ENCODE data around the gene MDGA2. TPM values are rescaled to one million over a fixed set of nuclear protein-coding genes. Genes with fewer than 3 reads are reported as not detected.

Gene MDGA2
- total and polyA plus RNA-seq, 8 donors: not detected

DNA sequence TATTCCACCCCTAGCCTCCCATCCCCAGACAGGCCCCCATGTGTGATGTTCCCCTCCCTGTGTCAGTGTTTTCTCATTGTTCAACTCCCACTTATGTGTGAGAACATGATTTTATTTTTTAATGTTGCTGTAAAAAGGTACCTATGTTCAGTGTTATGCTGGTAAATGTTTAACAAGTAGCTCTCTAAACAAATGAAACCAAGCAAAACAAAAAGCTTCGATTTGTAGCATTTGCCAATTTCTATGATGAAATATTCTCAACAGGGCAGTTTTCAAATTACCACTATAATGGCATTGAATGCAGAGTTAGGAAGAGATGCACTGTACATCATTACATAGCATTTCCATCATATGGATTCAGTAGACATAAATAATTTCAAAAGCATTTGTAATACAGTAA, 410.6 kb downstream of the MDGA2 start:
- ATAC-seq: no peak
- TF ChIP-seq, protein P1, sequence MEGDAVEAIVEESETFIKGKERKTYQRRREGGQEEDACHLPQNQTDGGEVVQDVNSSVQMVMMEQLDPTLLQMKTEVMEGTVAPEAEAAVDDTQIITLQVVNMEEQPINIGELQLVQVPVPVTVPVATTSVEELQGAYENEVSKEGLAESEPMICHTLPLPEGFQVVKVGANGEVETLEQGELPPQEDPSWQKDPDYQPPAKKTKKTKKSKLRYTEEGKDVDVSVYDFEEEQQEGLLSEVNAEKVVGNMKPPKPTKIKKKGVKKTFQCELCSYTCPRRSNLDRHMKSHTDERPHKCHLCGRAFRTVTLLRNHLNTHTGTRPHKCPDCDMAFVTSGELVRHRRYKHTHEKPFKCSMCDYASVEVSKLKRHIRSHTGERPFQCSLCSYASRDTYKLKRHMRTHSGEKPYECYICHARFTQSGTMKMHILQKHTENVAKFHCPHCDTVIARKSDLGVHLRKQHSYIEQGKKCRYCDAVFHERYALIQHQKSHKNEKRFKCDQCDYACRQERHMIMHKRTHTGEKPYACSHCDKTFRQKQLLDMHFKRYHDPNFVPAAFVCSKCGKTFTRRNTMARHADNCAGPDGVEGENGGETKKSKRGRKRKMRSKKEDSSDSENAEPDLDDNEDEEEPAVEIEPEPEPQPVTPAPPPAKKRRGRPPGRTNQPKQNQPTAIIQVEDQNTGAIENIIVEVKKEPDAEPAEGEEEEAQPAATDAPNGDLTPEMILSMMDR (IDR thresholded peaks at IDR 0.05): no peak
- FAIRE-seq: no peak
- H3K27me3 ChIP-seq: no peaks in the 10 kb centered on the region
- 24 to 41% methylated on average over 1 of the region's 1 CpG for WGBS, 2 donors
- no peak overlapping the region for H3K27ac ChIP-seq
- no peak for DNase-seq
- intact Hi-C loops (cut with DNase I): no loop called here
- no peaks in the 10 kb centered on the region for H3K4me1 ChIP-seq
- no peaks in the 10 kb centered on the region for H3K36me3 ChIP-seq
- no peaks in the 10 kb centered on the region for H3K9me3 ChIP-seq
- no peak overlapping the region for H3K4me3 ChIP-seq

DNA sequence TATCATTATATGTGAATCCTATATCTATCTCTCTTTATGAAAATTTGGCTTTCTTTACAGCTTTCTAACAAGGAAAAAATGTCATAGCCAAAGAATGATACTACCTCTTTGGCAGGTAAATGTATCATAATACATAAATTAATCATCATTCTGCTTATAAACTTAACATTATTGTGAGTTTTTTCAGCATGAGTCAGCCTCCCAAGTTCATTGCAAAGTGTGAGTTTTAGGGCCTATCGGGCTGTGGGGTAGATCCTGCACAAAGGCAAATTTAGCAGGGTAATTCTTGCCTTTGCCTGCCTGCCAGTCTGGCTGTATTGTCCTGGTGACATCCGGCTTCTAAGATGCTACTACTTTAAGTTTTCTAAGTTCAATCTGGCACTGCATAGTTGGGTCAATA, 412.6 kb downstream of the MDGA2 start:
- FAIRE-seq (no peak), ATAC-seq (no peak), DNase-seq (no peak)
- TF ChIP-seq, protein P1 (IDR thresholded peaks at IDR 0.05): no peak
- 62 to 72% methylated on average over 2 of the region's 2 CpGs for WGBS, 2 donors
- H3K27ac ChIP-seq: no peak overlapping the region
- intact Hi-C loops (cut with DNase I): no loop called here
- no peaks in the 10 kb centered on the region for H3K4me1 ChIP-seq
- H3K9me3 ChIP-seq: no peaks in the 10 kb centered on the region
- no peak overlapping the region for H3K4me3 ChIP-seq
- H3K36me3 ChIP-seq: no peaks in the 10 kb centered on the region
- no peaks in the 10 kb centered on the region for H3K27me3 ChIP-seq

DNA sequence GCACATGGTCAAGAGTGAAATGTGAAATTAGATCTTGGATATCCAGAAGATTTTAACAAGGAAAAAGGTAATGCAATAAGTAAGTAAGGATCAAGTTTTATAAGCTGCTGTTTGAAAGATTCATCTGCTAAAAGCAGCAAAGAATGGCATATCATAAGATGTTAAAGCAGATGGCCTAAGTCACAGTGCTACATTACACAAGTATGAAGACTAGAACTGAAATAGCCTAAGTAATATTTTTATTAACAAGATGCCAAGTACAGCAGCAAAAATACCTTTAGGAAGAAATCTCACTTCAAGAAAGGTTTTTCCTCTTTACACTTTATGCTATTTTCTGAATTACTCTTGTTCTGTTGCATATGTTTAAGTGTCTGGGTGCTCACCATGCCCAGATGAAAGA, 414.1 kb downstream of the MDGA2 start:
- Histone ChIP-seq H3K27me3 (no peaks in the 10 kb centered on the region), H3K4me1 (no peaks in the 10 kb centered on the region), H3K4me3 (no peak overlapping the region), H3K36me3 (no peaks in the 10 kb centered on the region), H3K27ac (no peak overlapping the region), H3K9me3 (no peaks in the 10 kb centered on the region)
- FAIRE-seq: no peak
- intact Hi-C loops (cut with DNase I): no loop called here
- DNase-seq: no peak
- TF ChIP-seq, protein P1 (IDR thresholded peaks at IDR 0.05): no peak
- ATAC-seq: no peak

DNA sequence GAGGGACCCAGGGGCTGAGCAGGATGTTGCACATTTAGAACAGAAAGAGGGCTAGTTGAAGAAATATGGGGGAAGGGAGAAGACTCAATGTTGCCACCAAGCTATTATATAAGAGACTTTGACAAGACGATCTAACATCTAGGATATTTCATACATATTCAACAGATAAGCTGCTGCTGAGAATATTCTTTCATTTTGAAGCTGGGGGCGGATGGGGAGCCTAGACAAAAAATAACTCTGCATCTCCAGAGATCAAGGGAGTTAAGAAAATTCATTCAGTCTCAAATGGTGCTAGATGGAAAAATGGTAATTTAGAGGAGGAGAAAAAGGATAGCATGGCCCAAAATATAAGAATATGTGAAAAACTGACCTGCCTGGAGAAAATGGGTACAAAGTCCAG, 415.6 kb downstream of the MDGA2 start:
- no peak for DNase-seq
- no peak for ATAC-seq
- no peak overlapping the region for H3K27ac ChIP-seq
- H3K27me3 ChIP-seq: no peaks in the 10 kb centered on the region
- WGBS, 2 donors: 41 to 57% methylated on average over 2 of the region's 2 CpGs
- no peaks in the 10 kb centered on the region for H3K9me3 ChIP-seq
- FAIRE-seq: no peak
- H3K4me1 ChIP-seq: no peaks in the 10 kb centered on the region
- H3K4me3 ChIP-seq: no peak overlapping the region
- intact Hi-C loops (cut with DNase I): no loop called here
- TF ChIP-seq, protein P1 (IDR thresholded peaks at IDR 0.05): no peak
- no peaks in the 10 kb centered on the region for H3K36me3 ChIP-seq

DNA sequence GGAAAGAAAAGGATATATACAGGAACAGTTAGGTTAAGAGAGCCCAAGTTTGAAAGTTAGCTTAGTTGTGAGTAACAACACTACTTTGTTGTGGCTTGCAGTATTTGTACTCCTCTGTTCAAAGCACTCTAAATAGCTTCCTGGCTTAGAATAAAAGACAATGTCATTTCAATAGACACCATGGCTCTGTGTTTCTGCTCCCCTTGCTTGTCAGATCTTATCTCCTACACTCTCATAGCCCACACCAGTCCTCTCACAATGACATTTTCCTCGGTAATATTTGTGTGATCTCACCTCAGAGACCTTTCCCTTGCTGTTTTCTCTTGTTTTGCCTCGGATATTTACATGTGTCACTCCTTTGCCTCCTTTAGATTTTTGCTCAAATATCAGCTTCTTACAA, 418.4 kb downstream of the MDGA2 start:
- 10 to 25% methylated on average over 2 of the region's 2 CpGs for WGBS, 2 donors
- no peak for DNase-seq
- FAIRE-seq: no peak
- intact Hi-C loops (cut with DNase I): no loop called here
- H3K4me3 ChIP-seq: no peak overlapping the region
- TF ChIP-seq, protein P1 (IDR thresholded peaks at IDR 0.05): no peak
- H3K27me3 ChIP-seq: no peaks in the 10 kb centered on the region
- no peaks in the 10 kb centered on the region for H3K4me1 ChIP-seq
- no peak for ATAC-seq
- no peak overlapping the region for H3K27ac ChIP-seq
- no peaks in the 10 kb centered on the region for H3K36me3 ChIP-seq
- H3K9me3 ChIP-seq: no peaks in the 10 kb centered on the region
